HT-29 (cell line): ENCODE results near the gene CRACDL. TPM values are rescaled to one million over a fixed set of nuclear protein-coding genes. Genes with fewer than 3 reads are reported as not detected.
"Not testable (repeated sequence)": the region's sequence is repeated elsewhere in the genome, so short reads cannot be mapped to it uniquely, and the experiment has no call there.

Source experiments
- DNase-seq: peaks from one replicate; pipeline ENCODE4 v3.0.0-alpha.2; 2015; ENCODE audit warnings: low spot score
- total RNA-seq: library from RNA; depleted of rRNA; stranded (reverse); fragments of >200 nt; shearing (Covaris generic); gene quantifications from 2 replicates; pipeline ENCODE4 v1.2.3, GENCODE V29; 2014

The CRACDL gene
- total RNA-seq, 1 experiment from 2014 or later = 7.6 TPM

- no peak for DNase-seq
Measured at GRCh38 chr2:98884658-98885057, 51.4 kb downstream of the CRACDL start.

GRCh38 chr2:98883780-98884211, 52.2 kb downstream of the CRACDL start:
- DNase-seq = no peak

- DNase-seq = no peak
Measured at GRCh38 chr2:98882971-98883779, 52.9 kb downstream of the CRACDL start.

GRCh38 chr2:98882368-98882767, 53.7 kb downstream of the CRACDL start:
- DNase-seq = no peak

GRCh38 chr2:98881153-98881650, 54.8 kb downstream of the CRACDL start:
- no peak for DNase-seq

GRCh38 chr2:98880266-98881152, 55.5 kb downstream of the CRACDL start:
- no peak for DNase-seq

- DNase-seq = not testable (repeated sequence)
Measured at GRCh38 chr2:98877658-98878057, 58.4 kb downstream of the CRACDL start.

GRCh38 chr2:98876741-98877140, 59.3 kb downstream of the CRACDL start:
- DNase-seq = no peak

- DNase-seq = no peak
Measured at GRCh38 chr2:98875746-98876145, 60.3 kb downstream of the CRACDL start.

GRCh38 chr2:98875081-98875728, 60.8 kb downstream of the CRACDL start:
- DNase-seq = no peak

GRCh38 chr2:98874186-98874689, 61.8 kb downstream of the CRACDL start:
- no peak for DNase-seq

- no peak for DNase-seq
Measured at GRCh38 chr2:98872526-98872925, 63.5 kb downstream of the CRACDL start.

GRCh38 chr2:98871506-98871905, 64.5 kb downstream of the CRACDL start:
- DNase-seq = no peak

GRCh38 chr2:98870516-98871158, 65.4 kb downstream of the CRACDL start:
- no peak for DNase-seq

GRCh38 chr2:98869870-98870269, 66.2 kb downstream of the CRACDL start:
- DNase-seq = peak; percentile 72

GRCh38 chr2:98869272-98869641, 66.8 kb downstream of the CRACDL start:
- DNase-seq = peak; percentile 89

- DNase-seq = peak; percentile 67
Measured at GRCh38 chr2:98868548-98869271, 67.3 kb downstream of the CRACDL start.

- no peak for DNase-seq
Measured at GRCh38 chr2:98867539-98868309, 68.3 kb downstream of the CRACDL start.

- DNase-seq = no peak
Measured at GRCh38 chr2:98866033-98866432, 70.0 kb downstream of the CRACDL start.

GRCh38 chr2:98861601-98862000, 74.4 kb downstream of the CRACDL start:
- DNase-seq = no peak
